NCI-H510A treated with DMSO at 0.1 percent for 48 hours (cell line): ENCODE data around the gene RBMS3.

ENCODE experiments used
- DNase-seq: peaks from one replicate; lab custom pipeline; 2025; lab: John Stamatoyannopoulos, UW

The RBMS3 gene

DNA sequence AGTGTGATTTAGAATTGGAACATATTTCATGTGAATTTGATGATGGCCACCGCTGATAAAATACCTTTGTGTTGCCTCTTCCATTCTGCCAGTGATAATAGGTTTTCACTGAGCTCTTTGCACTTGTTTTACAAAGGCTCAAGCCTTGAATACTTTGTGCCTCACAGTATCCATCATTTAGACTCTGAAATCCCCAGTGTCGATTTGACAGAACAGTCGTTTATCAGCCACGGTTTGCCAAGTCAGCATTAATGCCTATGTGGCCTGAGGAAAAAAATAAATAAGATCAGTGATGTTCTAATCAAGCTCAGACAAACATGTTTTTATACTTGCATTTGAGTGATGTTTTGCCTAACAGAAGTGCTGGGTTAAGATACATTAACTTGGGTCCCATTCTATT lies 399.1 kb downstream of the RBMS3 start:
- no peak for DNase-seq

DNA sequence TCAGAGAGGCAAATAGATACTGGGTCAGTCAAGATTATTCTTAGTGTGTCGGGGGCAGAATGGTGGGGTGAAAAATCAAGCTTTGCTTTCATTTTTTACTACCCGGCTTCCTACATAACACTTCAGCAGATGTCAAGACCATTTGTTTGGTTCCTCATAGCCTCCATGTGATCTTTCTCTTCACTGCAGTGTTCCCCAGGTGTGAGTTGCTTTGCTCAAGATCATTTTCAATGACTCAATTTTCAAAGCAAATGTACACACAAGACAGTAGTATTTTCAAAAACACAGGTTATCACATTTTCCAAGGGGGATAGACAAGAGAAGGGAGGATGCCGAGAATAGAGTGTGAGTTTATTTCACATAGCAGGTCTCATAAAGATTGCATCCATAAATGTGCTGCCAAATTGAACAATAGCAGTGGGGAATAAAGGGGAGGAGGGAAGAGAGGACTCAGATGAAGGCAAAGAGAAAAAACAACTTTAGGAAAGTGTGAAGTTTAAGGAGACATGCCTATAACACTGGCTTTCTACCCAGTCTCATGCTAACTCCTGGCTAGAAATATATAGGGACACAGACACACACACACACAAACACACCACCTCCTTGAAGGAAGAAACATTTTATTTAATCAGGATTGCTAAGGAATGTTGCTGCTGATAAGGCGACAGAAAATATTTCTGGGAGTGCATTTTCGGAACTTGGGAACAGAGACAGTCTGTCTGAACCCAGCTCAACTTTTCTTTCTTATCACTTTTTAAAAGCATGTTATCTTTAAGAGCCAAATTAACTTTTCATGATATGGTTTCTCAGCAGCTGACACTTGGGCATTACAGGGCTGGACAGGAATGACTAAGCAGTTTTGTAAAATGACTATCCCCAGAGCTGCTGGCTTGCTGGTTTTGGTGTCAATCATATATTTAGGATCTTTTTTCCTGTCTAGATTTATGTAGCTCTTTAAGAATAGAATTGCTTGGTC lies 402.4 kb downstream of the RBMS3 start:
- no peak for DNase-seq

DNA sequence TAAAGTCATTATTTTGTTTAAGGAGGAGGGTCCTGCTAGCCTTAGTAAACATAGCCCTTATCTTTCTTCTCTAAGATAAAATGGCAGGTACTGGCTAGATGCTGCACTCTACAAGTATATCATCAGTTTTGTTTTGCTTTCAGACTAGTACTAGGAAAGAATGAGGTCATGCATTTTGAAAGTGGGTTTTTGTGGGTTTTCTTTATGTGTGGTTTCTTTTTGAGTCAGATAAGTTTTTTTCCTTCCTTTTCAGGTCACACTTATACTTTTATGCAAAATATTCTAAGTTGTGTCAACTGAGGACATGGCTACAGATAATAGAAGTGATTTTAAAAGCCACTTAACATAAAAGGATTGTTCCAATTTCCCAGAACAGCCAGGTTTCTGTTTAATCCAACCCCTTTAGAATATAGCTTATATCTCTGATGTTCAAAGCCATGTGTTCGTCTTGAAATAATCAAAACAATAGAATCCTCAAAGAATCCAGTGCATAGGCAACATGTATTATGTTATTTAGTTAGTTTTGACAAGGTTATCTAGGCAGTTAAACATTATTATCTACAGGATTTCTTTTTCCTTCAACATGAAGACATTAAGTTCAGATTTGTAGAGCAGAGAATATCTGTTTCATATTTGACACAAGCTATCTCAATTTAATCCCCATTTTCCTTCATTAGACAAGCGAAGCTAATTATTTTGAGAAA lies 406.2 kb downstream of the RBMS3 start:
- DNase-seq = no peak

DNA sequence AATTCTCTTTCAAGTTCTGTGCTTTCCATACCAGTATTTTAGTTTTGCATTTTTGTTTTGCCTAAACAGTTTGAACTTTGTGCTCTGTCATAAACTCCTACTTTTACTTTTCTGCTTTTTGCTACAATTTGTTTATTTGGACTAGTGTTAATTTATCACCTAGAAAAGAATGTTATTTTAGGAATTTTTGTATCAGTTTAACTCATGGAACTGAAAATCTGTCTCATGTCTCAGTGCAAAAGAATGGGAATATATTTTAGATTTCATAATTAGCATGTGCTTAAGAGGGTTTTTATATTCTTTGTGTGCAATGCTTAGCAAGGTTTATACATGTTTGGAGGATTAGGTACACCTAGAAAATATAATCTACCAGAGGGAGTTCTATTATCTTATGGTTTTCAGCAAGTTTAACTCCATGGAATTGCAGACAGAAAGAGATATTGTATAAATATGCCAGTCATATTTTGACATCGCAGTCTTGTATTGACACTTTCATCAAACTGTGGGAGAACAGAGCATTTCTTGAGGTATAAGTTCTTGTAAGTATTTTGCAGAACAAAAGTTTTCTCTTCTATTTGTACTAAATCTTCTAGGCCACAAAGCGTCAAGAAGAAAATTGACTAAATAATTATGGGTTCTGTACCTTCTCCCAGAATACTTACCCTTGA lies 409.9 kb downstream of the RBMS3 start:
- no peak for DNase-seq

DNA sequence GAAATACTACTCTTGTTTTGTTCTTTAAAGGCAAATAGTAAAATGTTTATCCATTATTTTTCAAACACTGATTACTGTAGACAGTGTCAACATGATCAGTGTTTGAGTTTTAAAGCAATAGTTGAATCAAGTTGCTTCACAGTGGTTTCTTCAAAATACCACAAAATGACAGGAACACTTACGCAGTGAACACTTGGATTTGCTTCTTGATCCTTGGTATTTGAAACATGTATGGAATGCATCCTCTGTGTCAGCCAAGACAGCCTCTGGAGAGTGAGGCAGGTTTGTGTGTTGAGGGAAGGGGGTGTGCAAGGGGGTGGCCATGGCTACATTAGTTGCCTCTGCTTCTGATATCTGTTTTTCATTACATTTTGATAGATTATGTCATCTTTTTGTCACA lies 413.0 kb downstream of the RBMS3 start:
- no peak for DNase-seq

DNA sequence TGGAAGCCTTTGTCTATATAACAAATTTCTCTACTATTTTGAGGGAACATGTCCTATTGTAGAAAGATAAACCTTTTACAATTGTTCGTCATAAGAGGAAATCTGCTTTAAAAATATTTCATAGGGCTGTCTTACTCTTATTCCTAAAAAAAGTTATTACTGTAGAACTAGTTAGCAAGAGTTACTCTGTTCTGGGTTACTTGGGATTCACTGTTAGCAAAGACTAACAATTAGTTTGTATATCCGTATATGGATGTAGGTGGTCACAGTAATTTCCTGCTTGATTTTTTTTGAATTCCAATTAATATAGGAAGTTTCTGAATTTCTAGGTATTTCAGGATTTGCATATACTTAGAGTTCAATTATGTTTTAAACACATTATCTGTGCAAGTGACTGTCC lies 413.5 kb downstream of the RBMS3 start:
- DNase-seq = no peak

DNA sequence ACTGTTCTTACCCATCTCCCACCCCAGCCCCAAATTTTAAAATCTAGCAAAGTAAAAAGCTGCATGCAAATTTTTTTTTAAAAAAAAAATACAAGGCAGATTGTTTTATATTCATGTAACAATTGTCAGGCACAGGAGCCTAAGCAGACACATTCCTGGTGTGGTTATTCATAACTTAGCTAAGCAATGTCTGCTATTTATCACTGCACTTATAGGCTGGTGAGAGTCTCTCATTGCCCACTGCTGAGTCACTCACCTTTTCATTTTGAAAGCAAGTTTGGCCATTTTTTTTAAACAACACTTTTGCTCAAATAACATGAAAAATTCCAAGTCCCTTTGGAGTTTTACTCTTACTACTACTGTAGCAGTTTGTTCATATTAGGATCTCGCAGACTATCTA lies 413.9 kb downstream of the RBMS3 start:
- no peak for DNase-seq

DNA sequence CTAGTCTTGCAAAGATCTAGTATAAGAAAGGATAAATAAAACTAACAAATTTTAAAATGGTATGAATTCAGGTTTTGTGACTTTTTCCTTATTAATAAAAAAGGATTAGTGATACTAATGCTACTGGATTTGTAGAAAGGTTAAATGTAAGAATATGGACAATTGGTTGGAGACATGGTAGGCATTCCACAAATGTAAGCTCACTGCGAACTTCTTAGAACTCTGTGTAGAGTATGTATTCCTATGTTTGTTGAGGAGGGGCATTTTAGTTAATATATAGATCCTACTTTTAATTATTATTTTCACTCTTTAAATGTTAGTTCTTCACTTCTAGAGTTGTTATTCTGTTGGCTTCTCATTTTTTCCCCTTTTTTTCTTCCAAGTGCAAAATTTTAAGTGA lies 414.3 kb downstream of the RBMS3 start:
- no peak for DNase-seq

DNA sequence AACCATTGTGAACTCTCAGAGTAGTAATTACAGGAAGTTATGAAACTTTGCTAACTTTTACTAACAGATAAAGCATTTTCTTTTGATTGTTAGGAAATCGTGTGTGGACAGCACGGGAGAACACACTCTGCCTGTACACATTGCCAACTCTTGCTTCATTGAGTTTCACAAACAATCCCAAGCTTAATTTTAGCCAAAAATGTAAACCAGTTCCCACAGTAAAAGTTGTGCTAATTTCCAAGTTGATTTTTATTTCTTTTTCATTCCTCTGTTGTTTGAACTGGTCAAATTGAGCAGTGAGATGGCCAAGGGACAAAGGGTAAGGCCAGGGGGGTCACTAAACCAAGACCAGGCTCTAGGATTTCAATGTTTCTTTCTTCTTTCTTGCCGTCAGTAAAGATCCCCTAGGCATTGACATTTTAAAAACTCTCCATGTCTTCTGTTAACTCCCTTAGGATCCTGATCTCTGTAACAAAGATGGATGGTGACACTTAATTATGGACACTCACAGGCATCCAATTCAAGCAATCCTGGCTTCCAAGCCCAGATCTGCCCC lies 414.9 kb downstream of the RBMS3 start:
- DNase-seq = no peak

DNA sequence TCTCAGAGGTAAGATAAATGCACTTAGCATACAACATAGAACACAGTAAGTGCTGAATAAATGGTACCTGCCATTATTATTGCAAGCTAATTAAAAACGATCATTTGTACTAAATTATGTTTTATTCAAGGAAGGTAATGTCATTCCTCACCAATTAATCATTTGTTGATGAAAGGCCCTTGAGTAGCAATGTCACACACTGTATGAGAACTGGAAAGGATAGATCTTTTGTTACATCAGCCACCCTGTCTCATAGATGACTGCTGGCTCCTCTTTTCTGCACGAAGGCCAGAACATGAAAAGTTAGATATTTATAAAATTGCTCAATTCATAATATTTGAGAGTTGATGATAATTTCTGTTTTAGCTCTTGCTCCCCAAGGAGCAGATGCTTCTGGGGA lies 415.4 kb downstream of the RBMS3 start:
- no peak for DNase-seq

DNA sequence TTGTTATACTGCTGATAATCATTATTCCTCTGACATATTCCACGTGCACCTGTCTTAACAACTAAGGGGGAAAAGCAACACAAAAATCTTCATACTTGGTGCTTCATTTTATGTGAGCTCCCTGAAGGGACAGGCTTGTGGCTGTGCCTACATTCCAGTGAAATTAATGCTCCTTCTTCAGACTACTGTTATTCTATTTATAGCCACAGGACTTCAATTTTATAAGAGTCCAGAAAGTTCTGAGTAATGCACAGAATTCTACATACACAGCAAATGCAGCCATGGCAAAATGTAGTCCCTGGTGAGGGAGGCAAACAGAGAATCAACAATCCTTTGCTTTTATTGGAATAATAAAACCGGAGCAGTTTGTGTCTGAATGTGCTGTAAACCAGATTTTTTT lies 417.1 kb downstream of the RBMS3 start:
- DNase-seq = no peak

DNA sequence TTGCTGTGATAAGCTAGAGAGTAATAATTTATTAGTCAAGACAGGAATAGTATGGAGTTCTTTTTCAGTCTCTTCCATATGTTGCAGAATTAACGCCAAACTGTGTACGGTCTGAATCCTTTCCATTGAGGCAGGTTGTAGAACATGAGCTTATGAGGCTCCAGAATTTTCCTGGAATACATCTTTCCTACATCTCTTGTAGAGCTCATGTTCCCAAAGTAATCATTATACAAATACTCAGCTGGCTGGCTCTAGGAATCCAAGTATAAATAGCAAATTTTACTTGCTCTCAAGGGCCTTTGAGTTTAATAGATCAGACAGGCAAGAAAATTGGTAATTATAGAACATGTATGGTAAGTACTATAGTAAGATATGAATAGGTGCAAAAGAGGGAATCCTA lies 419.4 kb downstream of the RBMS3 start:
- DNase-seq = no peak

DNA sequence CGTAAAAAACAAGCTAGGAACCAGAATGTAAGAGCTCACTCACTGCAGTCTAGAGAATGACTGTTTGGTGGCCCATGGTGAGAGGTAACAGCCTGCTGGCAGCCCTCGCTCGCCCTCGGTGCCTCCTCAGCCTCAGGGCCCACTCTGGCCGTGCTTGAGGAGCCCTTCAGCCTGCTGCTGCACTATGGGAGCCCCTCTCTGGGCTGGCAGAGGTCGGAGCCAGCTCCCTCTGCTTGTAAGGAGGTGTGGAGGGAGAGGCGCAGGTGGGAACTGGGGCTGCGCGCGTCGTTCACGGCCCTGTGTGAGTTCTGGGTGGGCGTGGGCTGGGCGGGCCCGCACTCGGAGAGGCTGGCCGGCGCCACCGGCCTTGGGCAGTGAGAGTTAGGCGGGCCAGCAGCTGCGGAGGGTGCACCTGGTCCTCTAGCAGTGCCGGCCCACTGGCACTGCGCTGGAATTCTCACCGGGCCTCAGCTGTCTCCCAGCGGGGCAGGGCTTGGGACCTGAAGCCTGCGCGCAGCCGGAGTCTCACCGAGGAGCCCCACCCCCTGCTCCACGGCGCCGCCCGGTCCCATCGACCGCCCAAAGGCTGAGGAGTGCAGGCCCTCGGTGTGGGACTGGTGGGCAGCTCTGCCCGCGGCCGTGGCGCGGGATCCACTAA lies 420.6 kb downstream of the RBMS3 start:
- DNase-seq = no peak

DNA sequence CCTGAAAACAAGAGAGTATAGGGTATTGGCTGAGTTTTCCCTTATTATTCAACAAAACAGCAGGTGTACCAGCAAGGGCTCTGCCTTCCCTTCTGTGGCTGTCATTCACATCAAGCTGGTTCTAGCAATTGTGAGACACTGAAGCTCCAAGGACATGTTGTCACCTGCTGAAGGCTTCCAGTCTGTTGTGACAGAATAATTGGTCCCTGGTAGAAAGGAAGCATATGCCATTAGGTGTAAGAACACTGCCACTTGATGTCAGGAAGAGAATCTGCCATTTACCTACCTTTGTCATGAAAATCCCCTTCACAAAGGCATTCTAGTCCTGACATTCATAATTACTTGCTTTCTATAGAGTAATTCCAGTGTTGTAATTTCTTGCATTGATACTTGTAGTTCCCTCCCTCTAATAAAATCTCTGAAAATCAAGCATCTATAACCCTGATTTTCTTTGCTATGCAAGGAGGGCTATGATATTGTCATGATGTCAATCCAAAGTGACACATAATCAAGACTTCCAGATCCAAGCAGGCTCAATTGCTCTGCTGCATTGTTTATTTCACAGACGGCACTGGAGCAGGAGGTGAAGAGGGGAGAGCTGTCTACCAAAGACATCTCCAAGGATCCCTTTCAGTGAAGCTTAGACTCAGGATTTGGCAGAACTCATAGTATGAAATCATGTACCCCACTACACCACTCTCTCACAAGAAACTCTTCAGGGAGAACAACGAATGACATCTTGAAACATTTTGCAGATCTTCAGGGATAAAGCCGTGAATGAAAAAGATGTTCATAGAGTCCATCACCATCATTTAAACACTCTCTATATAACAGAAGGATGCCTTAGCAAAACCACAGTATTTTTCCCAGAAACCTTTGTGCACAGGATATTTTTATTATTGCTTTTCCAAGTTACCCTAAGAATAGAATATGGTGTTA lies 425.3 kb downstream of the RBMS3 start:
- no peak for DNase-seq

DNA sequence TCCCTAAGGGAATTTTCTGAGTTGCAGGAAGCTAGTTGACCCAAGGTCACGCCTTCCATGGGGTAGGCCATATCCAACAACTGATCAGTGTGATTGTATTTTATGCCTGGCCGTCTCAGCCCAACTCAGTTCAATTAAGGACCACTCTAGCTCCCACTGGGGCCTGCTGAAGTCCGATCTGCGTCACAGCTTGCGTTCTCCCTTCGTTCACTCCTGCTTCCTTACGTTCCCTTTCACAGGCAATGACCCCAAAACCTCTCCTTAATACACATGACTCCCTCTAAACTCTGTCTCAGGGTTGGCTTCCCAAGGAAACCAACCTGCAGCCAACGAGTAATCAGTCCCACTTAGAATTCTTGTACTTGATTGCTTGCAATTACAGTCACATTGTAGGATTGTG lies 428.0 kb downstream of the RBMS3 start:
- no peak for DNase-seq

DNA sequence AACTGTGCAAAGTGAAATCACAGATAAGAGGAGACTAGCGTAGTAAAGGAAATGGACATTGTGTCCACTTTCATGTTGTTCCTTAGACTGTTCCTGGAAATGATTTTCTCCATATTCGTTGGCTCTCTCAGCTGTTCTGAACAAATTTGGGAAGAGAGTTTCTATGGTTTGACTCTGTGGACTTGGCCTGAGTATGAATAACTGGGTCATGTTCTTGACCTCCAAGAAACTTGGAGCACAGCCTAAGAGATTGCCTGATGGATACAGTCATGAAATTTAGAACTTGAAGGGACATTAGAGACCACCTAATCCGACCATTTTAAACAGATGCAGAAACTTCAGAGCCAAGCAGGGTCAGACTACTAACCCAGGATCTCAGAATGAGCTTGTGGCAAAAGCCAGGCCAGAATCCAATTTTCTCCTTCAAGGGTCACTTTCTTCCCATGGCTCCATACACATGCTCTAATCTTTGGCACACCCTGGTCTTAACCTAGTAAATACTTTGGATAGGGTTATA lies 430.4 kb downstream of the RBMS3 start:
- no peak for DNase-seq

DNA sequence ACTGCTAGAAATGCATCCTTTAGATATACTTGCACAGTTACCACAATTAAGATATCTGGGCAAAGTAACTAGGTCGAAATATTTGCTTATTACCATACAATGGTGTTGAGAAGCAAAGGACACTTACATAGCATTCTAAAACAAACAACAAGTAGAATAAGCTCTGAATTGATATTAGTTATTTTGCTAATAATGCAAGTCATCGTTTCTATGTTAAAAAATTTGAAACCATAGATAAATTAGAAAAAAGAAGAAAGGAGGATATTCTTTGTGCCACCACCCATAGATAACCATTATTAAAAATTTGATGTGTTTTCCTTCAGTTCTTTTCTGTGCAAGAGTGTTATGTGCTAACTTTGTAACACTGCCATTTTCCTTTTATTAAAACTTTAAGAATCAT lies 435.3 kb downstream of the RBMS3 start:
- no peak for DNase-seq

DNA sequence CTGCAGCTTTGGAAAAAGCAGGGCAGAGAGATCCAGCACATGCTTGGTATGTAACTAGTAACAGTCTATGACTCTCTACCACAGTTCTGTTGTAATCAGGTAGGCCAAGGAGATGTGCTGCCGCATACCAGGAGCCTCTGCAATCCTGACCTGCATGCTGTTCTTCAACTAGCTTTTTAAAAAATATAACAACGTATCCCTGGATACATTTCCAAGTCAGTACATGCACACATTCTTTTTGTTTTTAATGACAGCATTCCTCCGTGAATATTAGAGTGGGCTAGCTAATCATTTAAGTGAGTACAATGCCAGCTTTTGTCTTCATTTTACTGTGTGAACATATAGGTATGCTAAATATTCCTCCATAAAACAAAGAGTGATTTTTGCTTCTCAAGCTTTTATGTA lies 437.8 kb downstream of the RBMS3 start:
- DNase-seq = no peak

DNA sequence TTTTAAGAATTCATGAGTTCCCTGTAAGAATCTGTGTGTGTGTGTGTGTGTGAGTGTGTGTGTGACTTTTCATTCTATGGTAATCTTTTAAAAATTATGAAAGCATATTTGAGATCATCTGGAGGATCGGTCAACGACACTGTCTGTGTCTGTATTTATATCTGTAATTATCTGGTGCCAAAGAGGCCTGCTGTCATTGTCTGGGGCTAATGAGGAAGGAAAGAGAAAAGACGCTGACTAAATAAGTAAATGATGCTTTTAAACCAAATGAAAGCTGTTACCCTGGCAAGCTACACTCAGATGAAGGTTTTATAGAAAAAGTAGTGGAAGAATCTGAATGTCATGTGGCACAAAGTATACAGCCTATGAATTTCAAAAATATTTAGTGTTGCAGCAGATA lies 439.8 kb downstream of the RBMS3 start:
- DNase-seq = no peak

DNA sequence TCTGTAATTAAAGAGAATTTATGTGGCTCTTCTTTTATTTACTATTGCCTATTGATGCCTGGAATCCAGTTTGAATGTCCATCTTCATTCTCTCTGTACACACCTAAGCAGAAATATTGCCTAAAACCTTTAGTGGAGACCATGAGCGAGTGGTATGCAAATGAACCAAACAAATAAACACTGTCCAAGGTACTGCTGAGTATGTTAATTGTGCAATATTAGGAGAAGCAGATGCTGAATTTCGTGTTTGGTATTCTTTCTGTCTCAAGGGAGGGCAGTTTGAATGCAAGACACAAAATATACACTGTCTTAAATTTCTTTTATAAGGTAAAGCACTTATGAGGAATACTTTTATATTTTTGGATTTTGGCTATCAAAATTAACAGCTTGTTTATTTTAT lies 440.9 kb downstream of the RBMS3 start:
- DNase-seq = no peak

DNA sequence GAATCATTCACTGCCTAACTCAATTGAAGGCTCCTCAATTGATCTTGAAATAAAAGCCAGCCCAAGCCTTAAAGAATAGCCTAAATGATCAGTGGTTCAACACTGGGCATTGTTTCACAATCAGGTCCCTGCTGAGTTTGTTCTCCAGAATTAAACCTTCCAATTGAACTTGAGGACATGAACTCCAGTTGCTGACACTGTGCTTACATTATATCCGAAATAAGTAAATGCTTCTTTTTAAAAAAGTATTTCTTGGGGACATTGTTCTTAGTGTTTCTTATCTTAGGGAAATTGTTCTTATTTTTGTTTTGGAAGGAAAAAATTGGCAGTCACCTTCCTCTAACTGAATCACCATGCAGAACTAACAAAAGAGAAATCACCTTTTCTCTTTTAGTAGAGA lies 450.2 kb downstream of the RBMS3 start:
- DNase-seq = no peak
